ENCODE results near the gene FRY.

Gene FRY

DNA sequence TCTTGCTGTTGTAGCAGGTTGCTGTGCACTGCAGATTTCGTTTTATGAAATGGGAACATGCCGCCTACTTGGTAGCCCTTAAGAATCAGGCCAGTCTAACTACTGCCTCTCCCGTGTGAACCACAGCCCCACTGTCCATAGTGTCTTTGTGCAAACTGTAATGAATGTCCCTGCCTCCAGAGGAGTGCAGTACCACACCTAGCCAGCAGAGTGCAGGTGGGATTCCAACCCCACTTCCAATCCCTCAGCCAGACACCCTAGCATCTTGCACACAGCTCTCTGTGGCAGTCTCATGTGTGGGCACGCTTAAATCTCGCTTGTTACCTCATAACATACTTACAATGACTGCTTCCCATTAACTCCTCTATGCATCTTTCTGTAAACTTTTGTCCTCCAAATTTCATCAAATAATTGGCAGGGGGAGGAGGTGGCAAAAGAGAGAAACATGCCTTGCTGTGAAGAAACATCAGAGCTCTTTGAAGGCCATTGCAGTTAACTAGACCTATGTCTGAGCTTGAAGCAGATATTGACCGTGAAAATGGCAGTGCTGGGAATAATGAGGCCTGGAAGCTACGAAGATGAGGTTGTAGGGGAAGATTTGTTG lies 236.4 kb downstream of the FRY start:
- H3K4me2 ChIP-seq (ENCODE audit: low read depth, low read length, poor library complexity, severe bottlenecking): no peak overlapping the region
- H3K4me1 ChIP-seq (ENCODE audit: insufficient read depth, low read length, poor library complexity, severe bottlenecking): no peaks in the 10 kb centered on the region
- no peaks in the 10 kb centered on the region for H3K79me2 ChIP-seq (ENCODE audit: insufficient read depth, low read length)
- no peaks in the 10 kb centered on the region for H3K36me3 ChIP-seq (ENCODE audit: insufficient read depth, low read length)
- H3K4me3 ChIP-seq (ENCODE audit: low read length, poor library complexity, severe bottlenecking): no peak overlapping the region
- no peak overlapping the region for H3K9ac ChIP-seq (ENCODE audit: low read depth, low read length, poor library complexity, severe bottlenecking)
- no peaks in the 10 kb centered on the region for H3K9me3 ChIP-seq (ENCODE audit: insufficient read depth, low read depth, low read length)
- H3K9me2 ChIP-seq (replicated peaks; ENCODE audit: low read depth, low read length): no peaks in the 10 kb centered on the region
- no peaks in the 10 kb centered on the region for H3K27me3 ChIP-seq (ENCODE audit: insufficient read depth, low read length, poor library complexity, severe bottlenecking)
- TF ChIP-seq, protein P1, sequence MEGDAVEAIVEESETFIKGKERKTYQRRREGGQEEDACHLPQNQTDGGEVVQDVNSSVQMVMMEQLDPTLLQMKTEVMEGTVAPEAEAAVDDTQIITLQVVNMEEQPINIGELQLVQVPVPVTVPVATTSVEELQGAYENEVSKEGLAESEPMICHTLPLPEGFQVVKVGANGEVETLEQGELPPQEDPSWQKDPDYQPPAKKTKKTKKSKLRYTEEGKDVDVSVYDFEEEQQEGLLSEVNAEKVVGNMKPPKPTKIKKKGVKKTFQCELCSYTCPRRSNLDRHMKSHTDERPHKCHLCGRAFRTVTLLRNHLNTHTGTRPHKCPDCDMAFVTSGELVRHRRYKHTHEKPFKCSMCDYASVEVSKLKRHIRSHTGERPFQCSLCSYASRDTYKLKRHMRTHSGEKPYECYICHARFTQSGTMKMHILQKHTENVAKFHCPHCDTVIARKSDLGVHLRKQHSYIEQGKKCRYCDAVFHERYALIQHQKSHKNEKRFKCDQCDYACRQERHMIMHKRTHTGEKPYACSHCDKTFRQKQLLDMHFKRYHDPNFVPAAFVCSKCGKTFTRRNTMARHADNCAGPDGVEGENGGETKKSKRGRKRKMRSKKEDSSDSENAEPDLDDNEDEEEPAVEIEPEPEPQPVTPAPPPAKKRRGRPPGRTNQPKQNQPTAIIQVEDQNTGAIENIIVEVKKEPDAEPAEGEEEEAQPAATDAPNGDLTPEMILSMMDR (conservative IDR thresholded peaks at IDR 0.05; ENCODE audit: low read length): peak; percentile 67
- no peak for TF ChIP-seq EZH2phosphoT487 (IDR thresholded peaks at IDR 0.05; ENCODE audit: borderline replicate concordance)
- H3F3A ChIP-seq (ENCODE audit: low read depth): no peaks in the 10 kb centered on the region
- H4K20me1 ChIP-seq (ENCODE audit: insufficient read depth, low read length, poor library complexity, severe bottlenecking): no peaks in the 10 kb centered on the region
- no peak overlapping the region for H2AFZ ChIP-seq (ENCODE audit: low read length)

DNA sequence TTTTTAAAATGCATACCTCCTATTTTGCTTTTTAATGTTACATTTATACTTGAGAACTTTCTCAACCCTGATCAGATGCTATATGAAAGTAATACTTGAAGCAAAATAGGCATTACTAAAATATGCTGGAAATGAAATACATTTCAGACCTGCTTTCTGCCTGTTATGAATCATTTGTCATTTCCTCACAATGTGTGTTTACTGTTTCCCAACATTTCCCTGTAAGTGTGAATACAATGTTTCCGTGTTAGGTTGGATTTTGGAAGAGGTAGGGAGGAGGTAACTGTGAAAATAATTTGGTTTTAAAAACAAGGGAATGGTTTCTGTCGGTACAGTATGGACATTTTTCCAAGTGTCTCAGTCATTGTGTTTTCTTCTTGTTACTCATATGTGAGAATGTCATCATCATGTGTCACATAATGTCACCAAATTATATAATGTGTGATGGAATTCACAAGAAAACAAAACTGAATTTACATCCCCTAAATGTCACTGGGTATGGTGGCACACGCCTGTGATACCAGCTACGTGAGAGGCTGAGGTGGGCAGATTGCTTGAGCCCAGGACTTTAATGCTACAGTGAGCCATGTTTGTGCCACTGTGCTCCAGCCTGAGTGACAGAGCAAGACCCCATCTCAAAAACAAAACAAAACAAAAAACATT lies 240.6 kb downstream of the FRY start:
- Histone ChIP-seq H3K27me3 (ENCODE audit: insufficient read depth, low read length, poor library complexity, severe bottlenecking) (no peaks in the 10 kb centered on the region), H3K36me3 (ENCODE audit: insufficient read depth, low read length) (no peaks in the 10 kb centered on the region), H3K9me2 (replicated peaks; ENCODE audit: low read depth, low read length) (no peaks in the 10 kb centered on the region), H3K4me1 (ENCODE audit: insufficient read depth, low read length, poor library complexity, severe bottlenecking) (no peaks in the 10 kb centered on the region), H3K9ac (ENCODE audit: low read depth, low read length, poor library complexity, severe bottlenecking) (no peak overlapping the region), H3K4me3 (ENCODE audit: low read length, poor library complexity, severe bottlenecking) (no peak overlapping the region), H3K4me2 (ENCODE audit: low read depth, low read length, poor library complexity, severe bottlenecking) (no peak overlapping the region), H2AFZ (ENCODE audit: low read length) (no peak overlapping the region), H4K20me1 (ENCODE audit: insufficient read depth, low read length, poor library complexity, severe bottlenecking) (no peaks in the 10 kb centered on the region), H3K79me2 (ENCODE audit: insufficient read depth, low read length) (no peaks in the 10 kb centered on the region), H3K9me3 (ENCODE audit: insufficient read depth, low read depth, low read length) (no peaks in the 10 kb centered on the region), H3F3A (ENCODE audit: low read depth) (no peaks in the 10 kb centered on the region)
- no peak for TF ChIP-seq EZH2phosphoT487 (IDR thresholded peaks at IDR 0.05; ENCODE audit: borderline replicate concordance)
- TF ChIP-seq, protein P1 (conservative IDR thresholded peaks at IDR 0.05; ENCODE audit: low read length): no peak

DNA sequence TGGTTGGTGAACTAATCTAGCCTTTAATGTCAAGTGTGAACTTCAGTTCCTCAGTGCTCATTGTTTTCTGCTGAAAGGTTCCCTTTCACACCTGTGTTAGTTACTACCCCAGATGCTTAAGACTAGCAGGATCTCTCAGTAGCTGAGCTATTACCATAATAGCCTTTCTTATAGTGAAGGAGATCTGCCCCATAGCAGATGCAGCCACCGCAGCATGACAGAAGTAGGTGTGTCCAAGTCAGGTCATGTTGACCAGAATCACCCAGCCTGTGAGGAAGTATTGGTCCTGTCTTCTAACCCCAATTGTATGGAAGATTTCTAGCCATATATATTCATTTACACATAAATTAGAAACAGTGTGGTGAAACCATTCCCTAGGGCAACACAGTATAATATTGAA lies 246.3 kb downstream of the FRY start:
- H3F3A ChIP-seq (ENCODE audit: low read depth): no peaks in the 10 kb centered on the region
- H3K27me3 ChIP-seq (ENCODE audit: insufficient read depth, low read length, poor library complexity, severe bottlenecking): no peaks in the 10 kb centered on the region
- no peak overlapping the region for H2AFZ ChIP-seq (ENCODE audit: low read length)
- H3K9me3 ChIP-seq (ENCODE audit: insufficient read depth, low read depth, low read length): no peaks in the 10 kb centered on the region
- H3K9me2 ChIP-seq (replicated peaks; ENCODE audit: low read depth, low read length): no peaks in the 10 kb centered on the region
- no peak overlapping the region for H3K9ac ChIP-seq (ENCODE audit: low read depth, low read length, poor library complexity, severe bottlenecking)
- H3K36me3 ChIP-seq (ENCODE audit: insufficient read depth, low read length): no peaks in the 10 kb centered on the region
- H3K79me2 ChIP-seq (ENCODE audit: insufficient read depth, low read length): no peaks in the 10 kb centered on the region
- TF ChIP-seq EZH2phosphoT487 (IDR thresholded peaks at IDR 0.05; ENCODE audit: borderline replicate concordance): no peak
- TF ChIP-seq, protein P1 (conservative IDR thresholded peaks at IDR 0.05; ENCODE audit: low read length): no peak
- H4K20me1 ChIP-seq (ENCODE audit: insufficient read depth, low read length, poor library complexity, severe bottlenecking): no peaks in the 10 kb centered on the region
- no peak overlapping the region for H3K4me2 ChIP-seq (ENCODE audit: low read depth, low read length, poor library complexity, severe bottlenecking)
- no peaks in the 10 kb centered on the region for H3K4me1 ChIP-seq (ENCODE audit: insufficient read depth, low read length, poor library complexity, severe bottlenecking)
- H3K4me3 ChIP-seq (ENCODE audit: low read length, poor library complexity, severe bottlenecking): no peak overlapping the region
